Measurements from ENCODE around the gene SIL1.

DNA sequence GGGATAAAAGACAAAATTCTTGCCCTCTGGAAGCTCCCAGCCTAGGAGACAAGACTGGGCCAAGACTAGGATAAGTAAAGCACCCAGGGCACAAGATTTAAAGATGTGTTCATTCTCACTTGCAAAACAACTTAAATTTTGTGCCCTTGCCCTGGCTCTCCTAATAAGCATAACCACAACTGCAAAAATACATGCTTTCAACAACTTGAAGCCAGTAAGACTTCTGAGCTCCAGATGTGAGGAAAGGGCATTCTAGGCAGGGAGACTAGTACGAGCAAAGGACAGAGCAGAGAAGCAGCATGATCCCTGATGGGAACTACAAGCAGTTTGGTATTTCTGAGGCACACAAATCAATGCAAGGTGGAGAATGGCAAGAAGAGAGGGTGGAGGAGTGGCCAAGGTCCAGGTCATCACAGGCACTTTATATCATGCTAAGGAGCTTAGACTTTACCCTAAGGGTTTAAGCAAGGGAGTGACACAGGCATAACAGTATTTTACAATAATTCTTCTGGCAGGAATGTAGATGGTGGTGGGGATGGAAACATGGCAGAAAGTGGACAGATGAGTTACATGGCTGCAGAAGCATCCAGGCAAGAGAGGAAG is 30.1 kb upstream of the SIL1 start:
- TF ChIP-seq, protein P1, sequence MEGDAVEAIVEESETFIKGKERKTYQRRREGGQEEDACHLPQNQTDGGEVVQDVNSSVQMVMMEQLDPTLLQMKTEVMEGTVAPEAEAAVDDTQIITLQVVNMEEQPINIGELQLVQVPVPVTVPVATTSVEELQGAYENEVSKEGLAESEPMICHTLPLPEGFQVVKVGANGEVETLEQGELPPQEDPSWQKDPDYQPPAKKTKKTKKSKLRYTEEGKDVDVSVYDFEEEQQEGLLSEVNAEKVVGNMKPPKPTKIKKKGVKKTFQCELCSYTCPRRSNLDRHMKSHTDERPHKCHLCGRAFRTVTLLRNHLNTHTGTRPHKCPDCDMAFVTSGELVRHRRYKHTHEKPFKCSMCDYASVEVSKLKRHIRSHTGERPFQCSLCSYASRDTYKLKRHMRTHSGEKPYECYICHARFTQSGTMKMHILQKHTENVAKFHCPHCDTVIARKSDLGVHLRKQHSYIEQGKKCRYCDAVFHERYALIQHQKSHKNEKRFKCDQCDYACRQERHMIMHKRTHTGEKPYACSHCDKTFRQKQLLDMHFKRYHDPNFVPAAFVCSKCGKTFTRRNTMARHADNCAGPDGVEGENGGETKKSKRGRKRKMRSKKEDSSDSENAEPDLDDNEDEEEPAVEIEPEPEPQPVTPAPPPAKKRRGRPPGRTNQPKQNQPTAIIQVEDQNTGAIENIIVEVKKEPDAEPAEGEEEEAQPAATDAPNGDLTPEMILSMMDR (optimal IDR thresholded peaks at IDR 0.05 in 1 of 3, IDR thresholded peaks at IDR 0.05 in 1 of 3, conservative IDR thresholded peaks at IDR 0.05 in 1 of 3; ENCODE audit: extremely low read depth in 1 of 3, insufficient read depth in 2 of 3, low read length in 3 of 3) = no peak
- TF ChIP-seq EZH2 (IDR thresholded peaks at IDR 0.05; ENCODE audit: low read length) = no peak
